HG03342 (cell line): ENCODE data around the gene RAPGEF5.

Experiments used
- ATAC-seq: cut with Tn5 transposase; IDR thresholded peaks from one replicate; pipeline ENCODE4 v1.9.1; 2021; ENCODE audit warnings: mild to moderate bottlenecking, moderate library complexity; ENCODE audit not compliant: unreplicated experiment

Gene RAPGEF5

DNA sequence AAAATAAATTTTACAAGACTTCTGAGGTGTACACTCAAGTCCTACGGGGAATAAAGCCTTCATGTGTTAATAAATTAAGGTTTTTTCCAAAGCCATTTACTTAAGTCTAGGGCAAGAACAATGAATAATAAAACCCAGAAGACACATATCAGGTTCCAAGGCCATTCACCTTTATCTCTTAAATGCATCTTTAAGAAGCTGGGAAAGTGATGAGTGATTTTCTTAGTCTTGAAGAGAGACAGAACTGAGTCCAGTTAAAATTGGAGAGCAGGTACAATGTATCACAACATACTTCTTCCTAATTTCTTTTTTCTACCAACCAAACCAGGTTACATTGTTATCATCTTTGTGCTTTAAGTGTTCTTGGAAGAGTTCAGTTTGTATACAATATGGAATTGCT lies 189.5 kb downstream of the RAPGEF5 start:
- no peak for ATAC-seq

- no peak for ATAC-seq
These were observed 190.0 kb downstream of the RAPGEF5 start for GRCh38 chr7:22166928-22167327.

DNA sequence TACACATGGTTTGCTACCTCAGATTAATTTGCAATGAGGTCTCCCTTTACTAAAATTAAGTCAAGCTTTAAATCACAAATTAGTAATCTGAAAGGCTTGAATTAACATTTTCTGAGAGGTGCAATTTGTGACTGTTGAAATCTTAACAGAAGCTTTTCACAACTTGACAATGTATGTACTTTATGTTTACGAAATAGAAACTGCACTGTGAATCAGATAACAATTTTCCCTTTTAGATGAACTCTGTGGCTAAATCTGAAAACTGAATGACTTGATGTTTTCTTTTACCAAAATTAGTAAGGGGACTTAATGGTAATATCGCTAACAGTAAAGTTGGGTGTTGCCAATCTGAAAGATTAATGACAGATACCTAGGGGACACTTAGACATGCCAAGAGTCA lies 197.6 kb downstream of the RAPGEF5 start:
- ATAC-seq = no peak

DNA sequence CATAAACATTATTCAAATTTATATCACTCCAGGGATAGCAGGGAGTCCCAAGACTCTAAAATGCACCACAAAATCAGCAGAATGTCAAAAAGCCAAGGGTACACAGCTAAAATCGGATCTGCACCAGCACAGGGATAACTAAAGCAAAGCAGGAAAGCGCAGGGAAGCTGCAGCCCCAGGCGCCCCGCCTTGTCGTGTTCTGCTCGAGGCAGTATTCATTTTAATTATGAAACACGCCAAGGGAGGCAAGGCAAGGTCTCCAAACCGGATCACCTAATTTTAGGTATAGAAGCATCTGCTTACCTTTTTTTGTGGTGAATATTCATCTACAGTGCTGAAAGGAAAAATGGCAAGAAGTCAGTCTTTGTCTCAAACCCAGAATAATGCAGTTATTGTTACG lies 199.4 kb downstream of the RAPGEF5 start:
- no peak for ATAC-seq

DNA sequence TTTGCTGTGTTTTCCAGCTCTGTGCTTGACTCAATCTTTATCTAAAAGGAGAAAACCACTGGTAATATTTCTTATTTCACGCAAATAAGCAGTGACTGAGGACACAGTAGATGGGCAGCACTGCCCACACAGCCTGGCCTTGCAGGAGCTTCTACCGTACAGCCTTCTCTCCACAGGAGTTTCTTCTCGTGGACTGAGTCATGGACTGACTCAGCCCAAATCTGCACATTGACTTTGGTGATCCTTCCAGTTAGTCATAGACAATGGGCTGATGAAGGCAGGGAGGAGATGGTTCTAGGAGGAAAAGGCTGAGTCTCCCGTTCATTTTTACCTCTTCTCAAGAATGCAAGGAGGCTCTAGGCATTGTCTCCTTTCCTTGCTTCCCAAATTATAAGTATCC lies 200.7 kb downstream of the RAPGEF5 start:
- ATAC-seq = no peak

- ATAC-seq = no peak
These were observed 202.8 kb downstream of the RAPGEF5 start for GRCh38 chr7:22154143-22154529.

GRCh38 chr7:22153432-22154142 lies 203.4 kb downstream of the RAPGEF5 start:
- no peak for ATAC-seq

- ATAC-seq = no peak
These were observed 204.3 kb downstream of the RAPGEF5 start for GRCh38 chr7:22152690-22153089.

- no peak for ATAC-seq
These were observed 205.1 kb downstream of the RAPGEF5 start for GRCh38 chr7:22151901-22152300.

- ATAC-seq = no peak
These were observed 206.7 kb downstream of the RAPGEF5 start for GRCh38 chr7:22150221-22150620.

DNA sequence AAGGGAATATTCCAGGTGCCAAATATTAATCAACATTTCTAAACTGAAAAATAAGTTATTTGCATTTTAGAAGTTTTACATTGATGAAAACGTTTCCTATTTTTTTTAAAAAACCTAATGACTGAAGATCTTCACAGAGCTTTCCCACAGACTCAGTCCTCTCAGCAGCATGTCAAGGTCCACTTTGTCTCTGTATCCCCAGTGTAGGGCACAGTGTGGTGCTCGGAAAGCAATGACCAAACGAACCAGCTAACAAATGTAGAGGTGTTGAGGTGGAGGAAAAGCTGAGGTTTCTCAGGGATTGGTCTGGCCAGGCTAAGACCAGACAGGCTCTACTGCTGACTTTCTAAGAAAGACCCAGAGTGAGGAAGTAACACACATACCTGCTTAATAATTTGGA lies 209.1 kb downstream of the RAPGEF5 start:
- no peak for ATAC-seq

DNA sequence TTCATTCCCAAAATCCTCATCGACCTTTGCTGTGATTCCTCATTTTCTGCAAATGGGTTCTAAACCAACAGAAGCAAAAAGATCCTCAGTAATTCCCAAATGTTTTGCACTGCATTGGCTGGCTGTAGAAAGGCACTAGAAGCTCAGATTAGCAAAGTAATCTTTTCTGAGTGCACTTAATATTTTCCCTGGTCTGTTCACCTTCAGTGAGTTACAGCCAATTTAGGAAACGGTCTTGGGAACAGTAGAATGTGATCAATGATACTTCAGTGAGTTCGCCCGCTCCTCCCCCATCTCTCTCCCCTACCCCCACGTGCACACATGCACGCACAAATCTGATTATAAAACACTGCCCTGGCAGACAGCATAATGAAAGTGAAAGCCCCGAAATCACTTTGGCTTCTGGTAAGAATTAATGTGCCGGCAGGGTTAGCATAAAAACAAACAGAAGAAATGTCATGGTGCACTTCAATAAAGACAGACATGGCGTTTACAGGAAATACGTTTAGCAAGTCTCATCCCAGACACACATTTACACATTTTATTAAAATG lies 209.9 kb downstream of the RAPGEF5 start:
- no peak for ATAC-seq

DNA sequence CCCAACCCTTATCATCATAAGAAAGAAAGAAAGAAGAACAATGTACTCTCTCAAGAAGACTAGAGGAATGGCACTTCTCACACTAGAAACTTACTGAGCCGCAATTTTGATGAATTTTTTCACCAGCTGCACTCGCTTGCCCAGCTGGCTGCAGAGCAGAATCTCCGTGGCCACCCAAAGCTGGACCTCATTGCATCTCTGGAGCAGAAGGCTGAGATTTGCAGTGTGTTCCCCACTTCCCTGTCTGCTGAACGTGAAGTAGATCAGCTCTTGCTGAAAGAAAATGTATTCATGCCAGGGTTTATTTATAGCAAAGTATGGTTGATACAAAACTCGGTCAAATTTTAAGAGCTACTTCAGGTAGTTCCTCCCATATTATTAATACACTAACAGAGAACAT lies 212.0 kb downstream of the RAPGEF5 start:
- ATAC-seq = no peak

- no peak for ATAC-seq
These were observed 213.5 kb downstream of the RAPGEF5 start for GRCh38 chr7:22143491-22143890.

DNA sequence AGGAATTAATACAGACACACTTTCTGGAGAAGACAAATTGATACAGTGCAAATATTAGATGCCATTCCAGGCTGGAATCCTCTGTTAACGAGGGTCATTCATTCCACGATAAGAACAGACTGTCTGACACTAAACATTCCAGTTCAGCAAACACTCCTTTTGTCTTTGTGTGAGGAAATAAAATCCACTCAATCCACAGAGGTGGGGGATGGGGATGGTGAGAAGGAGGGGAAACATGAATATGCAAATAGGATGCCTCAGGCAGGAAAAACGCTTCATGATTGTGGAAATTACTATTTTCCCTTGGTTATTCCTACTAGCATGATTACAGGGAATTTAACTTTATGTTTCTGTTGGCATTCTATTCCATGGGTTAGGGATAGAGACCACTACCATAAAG lies 214.4 kb downstream of the RAPGEF5 start:
- no peak for ATAC-seq

DNA sequence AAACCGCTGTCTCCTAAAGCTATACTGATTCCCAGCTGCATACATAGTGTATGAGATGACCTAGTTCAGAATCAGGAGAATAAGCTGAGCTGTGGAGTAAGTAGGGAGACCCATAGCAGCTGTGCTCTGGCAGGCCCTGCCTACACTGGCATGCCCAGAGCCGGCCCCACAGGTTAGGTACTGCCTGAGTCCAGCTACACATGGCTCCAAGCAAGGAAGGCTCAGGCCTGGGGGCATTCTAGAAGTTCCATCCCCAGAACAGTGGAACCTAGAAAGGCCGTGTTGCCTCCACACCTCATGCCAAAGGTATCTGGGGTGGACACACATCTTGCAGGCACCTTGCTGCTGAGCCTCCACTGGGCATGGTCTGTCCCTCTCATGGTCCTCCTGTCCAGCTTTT lies 215.6 kb downstream of the RAPGEF5 start:
- ATAC-seq = no peak

GRCh38 chr7:22140578-22140977 lies 216.4 kb downstream of the RAPGEF5 start:
- no peak for ATAC-seq

GRCh38 chr7:22138886-22139285 lies 218.1 kb downstream of the RAPGEF5 start:
- no peak for ATAC-seq

GRCh38 chr7:22138106-22138505 lies 218.8 kb downstream of the RAPGEF5 start:
- no peak for ATAC-seq

DNA sequence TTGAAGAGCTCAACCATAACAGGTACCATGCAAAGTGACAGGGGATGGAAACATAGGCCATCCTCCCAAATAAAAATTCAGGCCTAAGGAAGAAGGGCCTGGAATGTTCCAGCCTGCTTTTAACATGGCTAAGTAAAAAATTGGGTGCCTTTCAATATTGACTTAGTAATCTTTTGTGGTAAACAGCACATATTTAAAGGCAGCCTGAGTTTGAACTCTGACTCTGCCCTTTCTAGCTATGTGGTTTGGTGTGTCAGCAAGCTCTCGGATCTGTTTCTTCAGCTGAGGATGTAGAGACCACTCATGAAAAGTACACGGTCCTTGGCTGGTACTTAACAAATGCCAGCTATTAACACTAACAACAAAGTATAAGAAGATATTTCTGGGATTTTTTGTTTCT lies 219.5 kb downstream of the RAPGEF5 start:
- ATAC-seq = no peak

DNA sequence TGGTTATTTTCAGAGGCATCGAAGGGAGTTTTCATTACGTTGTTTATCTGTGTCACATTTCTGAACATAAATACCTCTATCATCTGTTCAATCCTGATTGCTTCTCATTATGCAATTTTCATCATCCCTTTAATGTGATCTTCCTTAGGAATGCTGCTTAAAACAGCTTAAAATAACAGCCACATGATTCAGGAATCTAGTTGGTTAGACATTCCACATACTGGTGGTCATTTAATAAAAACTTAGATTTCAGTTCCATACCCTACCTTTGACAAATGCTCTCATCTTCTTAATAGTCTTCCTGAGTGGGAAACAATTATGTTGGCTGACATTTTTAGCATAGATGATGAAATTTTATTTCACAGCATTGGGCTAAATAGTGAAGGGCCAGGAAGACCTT lies 219.9 kb downstream of the RAPGEF5 start:
- ATAC-seq = no peak

- no peak for ATAC-seq
These were observed 227.0 kb downstream of the RAPGEF5 start for GRCh38 chr7:22129819-22130580.
